Muscle of leg (tissue), 11 donors: ENCODE data around the gene USP25. TPM values are rescaled to one million over a fixed set of nuclear protein-coding genes. Genes with fewer than 3 reads are reported as not detected.

Experiments used
- DNase-seq: peaks from one replicate; pipeline ENCODE4 v3.0.0; 2013
- H3K27ac ChIP-seq: one replicate; pipeline ENCODE4 v1.5.1; 2013; ENCODE audit warnings: mild to moderate bottlenecking, low read length, control low read depth
- H3K27me3 ChIP-seq: one replicate; pipeline ENCODE4 v1.6.1; 2013; ENCODE audit warnings: low read length; ENCODE audit not compliant: control insufficient read depth, insufficient read depth
- H3K36me3 ChIP-seq: one replicate; pipeline ENCODE4 v1.6.1; 2013; ENCODE audit warnings: low read length; ENCODE audit not compliant: control insufficient read depth, insufficient read depth
- H3K4me1 ChIP-seq: one replicate; pipeline ENCODE4 v1.6.1; 2013; ENCODE audit warnings: low read length; ENCODE audit not compliant: control insufficient read depth, insufficient read depth
- H3K4me3 ChIP-seq: one replicate; pipeline ENCODE4 v1.5.1; 2013; ENCODE audit warnings: low read length, control low read depth
- H3K9me3 ChIP-seq: replicated peaks from 2 replicates; pipeline ENCODE4 v1.6.1; 2013; ENCODE audit warnings: low read depth, low read length; ENCODE audit not compliant: control insufficient read depth
- WGBS: methylation state at CpG from one replicate; pipeline ENCODE4 v1.1.5; 2013; ENCODE audit warnings: missing lambda C conversion rate; ENCODE audit not compliant: insufficient coverage; 5-methylcytosine and 5-hydroxymethylcytosine counted together
- polyA plus RNA-seq, 8 donors: library from polyadenylated mRNA; unstranded; fragments of 120-200 nt; gene quantifications; one replicate each; pipeline versions ENCODE4 v1.2.1 to v1.2.3, GENCODE V29; 2013; ENCODE audit warnings: inconsistent platforms in 1 of 8, low replicate concordance in 1 of 8; ENCODE audit not compliant: insufficient read length in 8 of 8, insufficient read depth in 1 of 8
- total RNA-seq: library from RNA; stranded (reverse); fragments of 120-200 nt; gene quantifications from one replicate; pipeline ENCODE4 v1.2.4, GENCODE V29; 2013

USP25 gene
- total and polyA plus RNA-seq, 9 donors = 25.6 to 47.3 (median 35.7) TPM

GRCh38 chr21:15754640-15755039 is 24.9 kb downstream of the USP25 start:
- Histone ChIP-seq H3K9me3 (no peaks in the 10 kb centered on the region), H3K36me3 (no peaks in the 10 kb centered on the region), H3K27me3 (no peaks in the 10 kb centered on the region), H3K4me3 (no peak overlapping the region), H3K27ac (no peak overlapping the region), H3K4me1 (no peaks in the 10 kb centered on the region)
- DNase-seq = no peak
- WGBS = no CpG with 5 or more reads among the region's 1 CpG

GRCh38 chr21:15755125-15755524 is 25.3 kb downstream of the USP25 start:
- Histone ChIP-seq H3K9me3 (no peaks in the 10 kb centered on the region), H3K27ac (no peak overlapping the region), H3K36me3 (no peaks in the 10 kb centered on the region), H3K4me3 (no peak overlapping the region), H3K27me3 (no peaks in the 10 kb centered on the region), H3K4me1 (no peaks in the 10 kb centered on the region)
- WGBS = no CpG with 5 or more reads among the region's 3 CpGs
- no peak for DNase-seq

DNA sequence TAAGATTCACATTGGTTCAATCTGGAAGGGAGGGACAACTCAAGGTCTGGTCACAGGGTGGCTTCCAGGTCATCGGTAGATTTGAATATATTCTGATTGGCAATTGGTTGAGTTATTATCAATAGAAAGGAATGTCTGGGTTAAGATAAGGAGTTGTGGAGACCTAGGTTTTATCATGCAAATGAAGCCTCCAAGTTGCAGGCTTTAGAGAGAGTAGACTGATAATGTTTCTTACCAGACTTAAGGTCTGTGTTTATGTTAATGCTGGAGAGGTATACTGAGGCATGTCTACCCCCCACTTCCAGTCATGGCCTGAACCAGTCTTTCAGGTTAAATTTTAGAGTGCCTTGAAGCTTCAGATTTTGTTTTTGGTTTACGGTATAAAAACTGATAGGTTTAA is 29.7 kb downstream of the USP25 start:
- Histone ChIP-seq H3K9me3 (no peaks in the 10 kb centered on the region), H3K36me3 (no peaks in the 10 kb centered on the region), H3K4me3 (no peak overlapping the region), H3K4me1 (no peaks in the 10 kb centered on the region), H3K27ac (no peak overlapping the region), H3K27me3 (no peaks in the 10 kb centered on the region)
- no peak for DNase-seq
- WGBS = 86% methylated on average over 1 of the region's 2 CpGs

- Histone ChIP-seq H3K4me1 (no peaks in the 10 kb centered on the region), H3K4me3 (no peak overlapping the region), H3K27ac (no peak overlapping the region), H3K9me3 (no peaks in the 10 kb centered on the region), H3K27me3 (no peaks in the 10 kb centered on the region), H3K36me3 (no peaks in the 10 kb centered on the region)
- WGBS = 75% methylated on average over 3 of the region's 7 CpGs
- DNase-seq = no peak
Observed at GRCh38 chr21:15761507-15762100, 31.8 kb downstream of the USP25 start.

DNA sequence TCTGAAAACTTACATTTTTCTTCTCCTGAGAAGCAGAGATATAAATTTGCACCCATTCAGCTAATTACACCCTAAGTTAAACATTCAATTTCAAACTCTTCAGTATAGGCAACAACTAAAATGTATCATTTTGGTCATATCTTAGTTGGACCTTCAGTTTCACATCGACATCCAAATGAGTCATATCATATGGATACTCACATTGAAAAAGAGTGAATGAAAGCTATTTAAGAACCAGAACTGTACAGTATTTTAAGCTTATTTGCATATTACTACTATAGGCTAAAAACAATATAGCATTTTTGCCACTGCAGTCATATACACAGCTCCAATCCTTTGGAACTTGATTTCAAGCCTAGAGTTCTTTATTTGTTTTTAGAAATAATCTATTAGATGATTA is 33.6 kb downstream of the USP25 start:
- WGBS = no CpG with 5 or more reads among the region's 1 CpG
- no peaks in the 10 kb centered on the region for H3K27me3 ChIP-seq
- H3K27ac ChIP-seq = no peak overlapping the region
- no peak for DNase-seq
- H3K4me3 ChIP-seq = no peak overlapping the region
- H3K4me1 ChIP-seq = no peaks in the 10 kb centered on the region
- no peaks in the 10 kb centered on the region for H3K9me3 ChIP-seq
- H3K36me3 ChIP-seq = no peaks in the 10 kb centered on the region

- Histone ChIP-seq H3K4me1 (no peaks in the 10 kb centered on the region), H3K27ac (no peak overlapping the region), H3K27me3 (no peaks in the 10 kb centered on the region), H3K9me3 (no peaks in the 10 kb centered on the region), H3K36me3 (no peaks in the 10 kb centered on the region), H3K4me3 (no peak overlapping the region)
- WGBS = no CpG with 5 or more reads among the region's 3 CpGs
- no peak for DNase-seq
Observed at GRCh38 chr21:15764878-15765277, 35.1 kb downstream of the USP25 start.

GRCh38 chr21:15766952-15767603 is 37.3 kb downstream of the USP25 start:
- Histone ChIP-seq H3K4me1 (no peaks in the 10 kb centered on the region), H3K4me3 (no peak overlapping the region), H3K36me3 (no peaks in the 10 kb centered on the region), H3K27ac (no peak overlapping the region), H3K27me3 (no peaks in the 10 kb centered on the region), H3K9me3 (no peaks in the 10 kb centered on the region)
- no CpG with 5 or more reads among the region's 1 CpG for WGBS
- no peak for DNase-seq

DNA sequence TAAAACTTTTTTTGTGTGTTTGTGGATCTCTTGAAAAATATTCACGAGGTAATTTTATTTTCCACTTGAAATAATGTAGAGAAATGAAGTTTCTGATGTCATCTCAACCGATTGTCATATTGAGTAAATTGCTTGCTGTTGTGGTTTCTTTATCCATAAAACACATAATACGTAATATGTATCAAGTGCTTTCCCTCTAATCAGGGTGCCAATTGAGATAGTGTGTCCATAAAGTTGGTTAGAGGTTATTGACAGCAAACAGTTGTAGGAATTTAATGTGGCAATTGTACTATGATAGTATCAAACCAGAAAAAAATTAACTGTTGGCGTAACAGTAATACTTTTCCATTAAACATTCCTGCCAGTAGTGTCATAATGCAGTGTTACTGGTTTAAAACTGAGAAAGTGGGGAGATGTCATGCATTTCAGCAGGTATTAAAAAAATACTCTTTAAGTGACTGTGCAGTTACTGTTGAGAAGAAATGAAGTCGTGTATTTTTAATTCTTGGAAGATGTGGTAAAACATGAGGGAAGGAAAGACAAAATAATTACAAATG is 38.3 kb downstream of the USP25 start:
- Histone ChIP-seq H3K4me1 (no peaks in the 10 kb centered on the region), H3K36me3 (no peaks in the 10 kb centered on the region), H3K27me3 (no peaks in the 10 kb centered on the region), H3K4me3 (no peak overlapping the region), H3K27ac (no peak overlapping the region), H3K9me3 (no peaks in the 10 kb centered on the region)
- no peak for DNase-seq
- no CpG with 5 or more reads among the region's 5 CpGs for WGBS

DNA sequence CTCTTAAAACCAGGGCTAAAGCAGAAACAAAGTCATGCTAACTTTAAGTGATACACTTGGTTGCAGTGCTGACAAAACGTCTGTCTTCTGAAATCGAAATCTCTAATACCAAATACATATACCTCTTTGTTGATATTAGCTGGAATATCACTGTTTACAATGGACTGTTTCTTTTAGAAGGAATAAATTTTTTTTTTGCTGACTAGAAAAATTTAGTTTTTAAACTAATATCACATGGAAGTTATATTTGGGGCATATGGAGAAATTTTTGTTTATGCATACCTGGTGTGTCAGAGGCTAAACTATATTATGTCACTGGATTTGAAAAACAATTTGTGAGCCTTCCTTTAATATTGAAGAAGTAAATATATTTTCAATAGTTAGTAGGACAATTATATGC is 39.1 kb downstream of the USP25 start:
- no peaks in the 10 kb centered on the region for H3K9me3 ChIP-seq
- no CpG with 5 or more reads among the region's 2 CpGs for WGBS
- no peaks in the 10 kb centered on the region for H3K27me3 ChIP-seq
- no peaks in the 10 kb centered on the region for H3K4me1 ChIP-seq
- DNase-seq = no peak
- no peak overlapping the region for H3K27ac ChIP-seq
- no peaks in the 10 kb centered on the region for H3K36me3 ChIP-seq
- H3K4me3 ChIP-seq = no peak overlapping the region

DNA sequence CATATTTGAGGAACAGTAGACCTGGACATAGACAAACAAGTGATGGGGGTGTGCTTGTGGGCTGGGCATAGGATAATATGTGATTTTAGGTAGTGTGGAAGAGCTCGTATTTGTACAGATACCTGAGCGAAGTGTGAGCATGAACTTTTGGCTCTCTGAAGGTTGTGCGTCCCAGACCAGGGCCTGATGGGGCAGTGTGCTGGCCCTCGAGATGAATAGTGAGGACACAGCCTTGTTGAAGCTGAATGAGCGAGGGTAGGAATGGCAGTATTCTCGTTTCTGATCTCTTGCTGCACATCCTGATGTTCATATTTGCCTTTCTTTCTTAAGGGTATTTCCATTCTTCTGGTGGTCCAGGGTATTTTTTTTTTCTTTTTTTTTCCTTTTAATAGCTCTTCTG is 41.5 kb downstream of the USP25 start:
- H3K9me3 ChIP-seq = no peaks in the 10 kb centered on the region
- no peaks in the 10 kb centered on the region for H3K36me3 ChIP-seq
- H3K27me3 ChIP-seq = no peaks in the 10 kb centered on the region
- no peaks in the 10 kb centered on the region for H3K4me1 ChIP-seq
- no peak overlapping the region for H3K27ac ChIP-seq
- 94% methylated on average over 5 of the region's 6 CpGs for WGBS
- no peak for DNase-seq
- H3K4me3 ChIP-seq = no peak overlapping the region
